ENCODE measurements around the gene TPST2.

- TF ChIP-seq POLR2A (IDR thresholded peaks at IDR 0.05; ENCODE audit: low read length) (no peak), GATA1 (IDR thresholded peaks at IDR 0.05; ENCODE audit: low read depth, low read length) (no peak)
Measured at GRCh38 chr22:26492220-26492619, 97.7 kb downstream of the TPST2 start.
